Lower lobe of right lung (tissue), 2 donors: ENCODE data around the gene TMEM139. TPM values are rescaled to one million over a fixed set of nuclear protein-coding genes. Genes with fewer than 3 reads are reported as not detected.
A peak's percentile ranks its signal among the peaks of the same experiment; 100 is the strongest.
"Not testable (repeated sequence)": the region's sequence is repeated elsewhere in the genome, so short reads cannot be mapped to it uniquely, and the experiment has no call there.

Source experiments
- ATAC-seq, 2 donors: fragments of 200-7000 bp; cut with Tn5 transposase; one replicate each; pipeline ENCODE4 v1.9.1; 2020 to 2022; ENCODE audit warnings: mild to moderate bottlenecking in 2 of 2, moderate library complexity in 2 of 2
- DNase-seq: peaks from one replicate; pipeline ENCODE4 v3.0.0-alpha.2; 2020
- H3K27ac ChIP-seq: fragments of 200-600 bp; one replicate; pipeline ENCODE4 v1.8.0; 2022
- H3K27me3 ChIP-seq: fragments of 200-600 bp; one replicate; pipeline ENCODE4 v1.8.0; 2022; ENCODE audit warnings: low read depth
- H3K36me3 ChIP-seq: fragments of 200-600 bp; one replicate; pipeline ENCODE4 v1.8.0; 2022; ENCODE audit warnings: mild to moderate bottlenecking
- H3K4me1 ChIP-seq: fragments of 200-600 bp; one replicate; pipeline ENCODE4 v1.8.0; 2022
- H3K4me3 ChIP-seq: fragments of 200-600 bp; one replicate; pipeline ENCODE4 v1.8.0; 2022; ENCODE audit warnings: mild to moderate bottlenecking
- H3K9me3 ChIP-seq: fragments of 200-600 bp; one replicate; pipeline ENCODE4 v1.8.0; 2022
- intact Hi-C: fragments of 100-400 bp; cut with DNase I; formaldehyde crosslinking; loops from one replicate; pipeline ENCODE4 v1.11.0; 2022
- total RNA-seq: library from RNA; stranded (reverse); fragmentation: NEBNext Ultra II Directional; extraction: Animal tissue kit (Norgen Biotek cat#: 25700); gene quantifications from one replicate; pipeline ENCODE4 v1.2.1, GENCODE V29; 2021
- TF ChIP-seq, protein P1 (sequence below): fragments of 200-600 bp; IDR thresholded peaks from one replicate; pipeline ENCODE4 v1.8.0; 2022; ENCODE audit warnings: antibody characterized with exemption, mild to moderate bottlenecking
- donor health status: DM: no; HTN: yes; CAD: no; lungs with severe emphysema.

TMEM139 gene
- total RNA-seq, 1 donor from 2014 or later: 25.9 TPM

DNA sequence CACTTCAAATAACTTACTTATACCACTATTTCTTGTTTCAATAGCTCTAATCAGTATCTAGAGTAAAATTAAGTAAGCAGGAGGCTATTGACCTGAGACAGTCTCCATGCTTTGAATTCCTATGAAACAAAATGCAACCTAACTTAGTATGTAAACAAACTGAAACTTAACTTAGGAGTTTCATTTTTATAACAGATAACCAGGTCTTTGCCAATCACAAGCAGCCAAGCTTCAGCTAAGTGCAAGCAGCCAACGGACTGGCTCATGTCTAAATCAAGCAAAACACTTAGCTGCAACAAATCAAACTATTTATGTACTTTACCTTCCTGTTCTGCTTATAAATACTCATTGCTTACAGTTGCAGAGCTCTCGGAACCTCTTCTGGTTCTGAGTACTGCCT is 25.9 kb upstream of the TMEM139 start:
- Histone ChIP-seq H3K4me3 (no peak overlapping the region), H3K36me3 (no peaks in the 10 kb centered on the region), H3K27me3 (no peaks in the 10 kb centered on the region), H3K9me3 (no peaks in the 10 kb centered on the region), H3K4me1 (peaks cover 18% of the 10 kb centered on the region), H3K27ac (peak overlapping the region; percentile 27)
- TF ChIP-seq, protein P1, sequence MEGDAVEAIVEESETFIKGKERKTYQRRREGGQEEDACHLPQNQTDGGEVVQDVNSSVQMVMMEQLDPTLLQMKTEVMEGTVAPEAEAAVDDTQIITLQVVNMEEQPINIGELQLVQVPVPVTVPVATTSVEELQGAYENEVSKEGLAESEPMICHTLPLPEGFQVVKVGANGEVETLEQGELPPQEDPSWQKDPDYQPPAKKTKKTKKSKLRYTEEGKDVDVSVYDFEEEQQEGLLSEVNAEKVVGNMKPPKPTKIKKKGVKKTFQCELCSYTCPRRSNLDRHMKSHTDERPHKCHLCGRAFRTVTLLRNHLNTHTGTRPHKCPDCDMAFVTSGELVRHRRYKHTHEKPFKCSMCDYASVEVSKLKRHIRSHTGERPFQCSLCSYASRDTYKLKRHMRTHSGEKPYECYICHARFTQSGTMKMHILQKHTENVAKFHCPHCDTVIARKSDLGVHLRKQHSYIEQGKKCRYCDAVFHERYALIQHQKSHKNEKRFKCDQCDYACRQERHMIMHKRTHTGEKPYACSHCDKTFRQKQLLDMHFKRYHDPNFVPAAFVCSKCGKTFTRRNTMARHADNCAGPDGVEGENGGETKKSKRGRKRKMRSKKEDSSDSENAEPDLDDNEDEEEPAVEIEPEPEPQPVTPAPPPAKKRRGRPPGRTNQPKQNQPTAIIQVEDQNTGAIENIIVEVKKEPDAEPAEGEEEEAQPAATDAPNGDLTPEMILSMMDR: no peak
- intact Hi-C loops: no loop called here
- DNase-seq (no peak), ATAC-seq (peak; percentile 47 to 72)

DNA sequence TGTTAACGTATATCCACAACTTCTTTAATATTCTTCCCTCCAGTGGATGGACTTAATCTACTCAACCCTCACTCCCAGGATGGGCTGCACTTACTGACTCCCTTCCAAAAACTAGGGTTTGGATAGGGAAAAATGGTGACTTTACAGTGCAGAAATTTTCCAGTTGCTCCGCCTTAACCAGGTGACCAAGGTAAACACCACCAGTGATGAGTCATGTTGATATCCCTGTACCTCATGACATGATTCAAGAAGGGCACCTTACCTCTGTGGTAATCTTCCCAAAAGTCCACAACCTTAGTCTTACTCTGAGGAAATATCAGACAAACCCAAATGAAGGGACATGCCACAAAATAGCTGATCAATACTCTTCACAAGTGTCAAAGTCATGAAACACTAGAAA is 25.0 kb upstream of the TMEM139 start:
- no peaks in the 10 kb centered on the region for H3K9me3 ChIP-seq
- ATAC-seq (no peak), DNase-seq (no peak)
- TF ChIP-seq, protein P1: no peak
- H3K4me1 ChIP-seq: peaks cover 26% of the 10 kb centered on the region
- H3K4me3 ChIP-seq: no peak overlapping the region
- no peaks in the 10 kb centered on the region for H3K36me3 ChIP-seq
- H3K27ac ChIP-seq: no peak overlapping the region
- intact Hi-C loops: no loop called here
- no peaks in the 10 kb centered on the region for H3K27me3 ChIP-seq

DNA sequence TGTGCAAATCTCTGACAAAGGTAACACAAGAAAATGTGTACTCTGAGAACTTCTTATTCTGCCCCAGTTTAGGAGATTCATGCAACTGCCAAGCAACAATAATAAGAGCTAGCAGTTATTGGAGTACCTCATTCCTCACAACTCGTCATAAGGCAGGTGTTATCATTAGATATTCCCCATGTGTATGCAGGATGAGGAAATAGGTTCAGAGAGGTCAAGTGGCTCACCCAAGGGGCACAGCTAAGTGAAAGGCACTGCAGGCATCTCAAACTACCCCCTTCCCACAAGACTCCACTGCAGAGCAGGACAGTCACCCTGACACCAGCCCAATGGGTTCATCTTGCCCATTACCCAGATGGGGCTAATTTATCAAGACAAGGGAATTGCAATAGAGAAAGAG is 22.9 kb upstream of the TMEM139 start:
- no peaks in the 10 kb centered on the region for H3K27me3 ChIP-seq

DNA sequence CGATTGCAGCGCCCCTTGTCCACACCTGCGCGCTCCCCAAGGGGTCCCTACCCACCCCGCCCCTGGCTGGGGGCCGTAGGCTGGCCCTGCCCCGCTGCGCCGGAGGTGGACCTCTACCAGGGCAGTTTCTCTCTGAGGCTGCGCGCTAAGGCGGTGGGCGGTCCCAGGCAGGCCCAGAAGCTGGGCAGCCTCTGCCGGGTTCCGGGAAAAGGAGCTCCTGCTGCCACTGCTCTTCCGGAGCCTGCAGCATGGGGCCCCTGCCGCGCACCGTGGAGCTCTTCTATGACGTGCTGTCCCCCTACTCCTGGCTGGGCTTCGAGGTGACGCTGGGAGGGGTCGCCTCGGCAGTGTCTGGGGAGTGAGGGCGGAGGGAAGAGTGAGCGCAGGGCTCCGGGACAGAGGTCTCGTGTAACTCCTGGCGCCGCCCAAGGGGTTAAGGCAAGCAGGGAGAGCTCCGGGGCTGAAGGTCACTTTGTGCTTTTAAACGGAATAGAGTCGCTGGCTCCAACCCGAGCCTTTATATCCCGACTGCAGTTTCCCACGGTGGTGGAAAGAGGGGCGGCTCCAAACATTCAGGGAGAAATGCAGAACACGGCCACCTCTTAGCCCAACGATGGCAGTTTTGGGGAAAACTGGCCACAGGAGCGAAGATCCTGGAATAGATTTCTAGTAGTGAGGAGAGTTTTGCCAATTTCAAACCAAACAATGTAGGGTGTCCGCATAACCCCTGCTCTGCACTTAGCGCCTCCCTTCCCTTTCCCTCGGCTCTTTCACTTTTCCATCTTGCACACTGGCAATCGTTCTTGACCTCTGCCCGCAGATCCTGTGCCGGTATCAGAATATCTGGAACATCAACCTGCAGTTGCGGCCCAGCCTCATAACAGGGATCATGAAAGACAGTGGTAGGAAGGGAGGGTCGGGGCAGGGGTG is 21.2 kb upstream of the TMEM139 start, which contains the start of gene GSTK1:
Gene GSTK1 (plus strand): TSS at position 176 of the 930 bp plus-strand sequence. CDS start 73 bp downstream, at position 249.
- H3K27me3 ChIP-seq: no peaks in the 10 kb centered on the region
- H3K36me3 ChIP-seq: peaks cover 26% of the 10 kb centered on the region
- peak within 1 kb of the TSS; percentile 91 for H3K27ac ChIP-seq
- peaks cover 37% of the 10 kb centered on the region for H3K4me1 ChIP-seq
- TF ChIP-seq, protein P1: no peak
- ATAC-seq: peak; percentile 97 to 98
- peak; percentile 91 for DNase-seq
- no peaks in the 10 kb centered on the region for H3K9me3 ChIP-seq
- H3K4me3 ChIP-seq: peak within 1 kb of the TSS; percentile 89
- intact Hi-C loops: no loop called here

More for the DNA sequence above, 22.9 kb upstream of the TMEM139 start:
- Histone ChIP-seq H3K4me3 (no peak overlapping the region), H3K4me1 (peaks cover 41% of the 10 kb centered on the region), H3K9me3 (no peaks in the 10 kb centered on the region), H3K36me3 (peaks cover 9% of the 10 kb centered on the region), H3K27ac (no peak overlapping the region)
- ATAC-seq (no peak), DNase-seq (no peak)
- intact Hi-C loops: no loop called here
- TF ChIP-seq, protein P1: no peak

DNA sequence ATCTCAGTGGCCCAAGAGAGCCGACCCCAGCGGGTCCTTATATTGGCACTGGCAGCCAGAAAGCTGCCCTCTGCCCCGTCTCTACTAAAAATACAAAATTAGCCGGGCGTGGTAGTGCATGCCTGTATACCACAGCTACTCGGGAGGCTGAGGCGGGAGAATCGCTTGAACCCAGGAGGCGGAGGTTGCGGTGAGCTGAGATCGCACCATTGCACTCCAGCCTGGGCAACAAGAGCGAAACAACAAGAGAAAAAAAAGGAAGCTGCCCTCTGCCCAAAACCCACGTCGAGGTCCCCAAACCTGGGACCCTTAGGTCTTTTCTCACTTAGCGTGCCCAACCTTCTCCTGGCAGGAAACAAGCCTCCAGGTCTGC is 20.6 kb upstream of the TMEM139 start:
- Histone ChIP-seq H3K4me3 (peak overlapping the region; percentile 89), H3K36me3 (peaks cover 32% of the 10 kb centered on the region), H3K4me1 (peaks cover 31% of the 10 kb centered on the region), H3K27ac (peak overlapping the region; percentile 91)
- ATAC-seq, H3K9me3 ChIP-seq, H3K27me3 ChIP-seq, intact Hi-C loops, DNase-seq: not testable (repeated sequence)

DNA sequence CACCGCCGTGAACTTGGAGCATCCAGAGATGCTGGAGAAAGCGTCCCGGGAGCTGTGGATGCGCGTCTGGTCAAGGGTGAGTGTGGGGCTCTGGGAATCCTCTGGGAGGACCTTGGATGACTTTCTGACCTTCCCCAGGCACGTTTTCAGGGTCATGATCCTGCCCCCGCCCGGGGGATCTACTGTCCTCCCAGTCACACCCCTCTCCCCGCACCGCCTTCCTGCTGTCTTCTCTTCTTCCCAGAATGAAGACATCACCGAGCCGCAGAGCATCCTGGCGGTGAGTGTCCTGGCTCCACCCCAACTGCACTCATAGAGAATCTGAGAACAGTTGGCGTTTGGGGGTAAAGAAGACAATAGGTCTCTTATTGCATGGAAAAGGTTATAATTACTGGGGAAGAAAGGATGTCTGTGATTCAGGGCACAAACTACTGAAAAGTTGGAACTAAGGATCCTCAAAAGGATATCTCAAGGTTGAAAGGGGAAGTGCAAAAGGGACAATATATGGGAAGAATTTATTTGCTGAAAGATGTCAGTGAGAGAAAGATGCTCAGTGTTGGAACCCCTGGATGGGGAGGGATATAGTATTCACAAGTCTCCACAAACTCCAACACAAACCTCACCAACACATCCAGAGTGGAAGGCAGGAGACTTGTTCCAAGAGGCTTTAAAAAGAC is 19.6 kb upstream of the TMEM139 start:
- peaks cover 28% of the 10 kb centered on the region for H3K4me1 ChIP-seq
- no peaks in the 10 kb centered on the region for H3K27me3 ChIP-seq
- H3K4me3 ChIP-seq: peak overlapping the region; percentile 89
- TF ChIP-seq, protein P1: no peak
- no peak for ATAC-seq
- H3K9me3 ChIP-seq: no peaks in the 10 kb centered on the region
- intact Hi-C loops: no loop called here
- H3K27ac ChIP-seq: no peak overlapping the region
- DNase-seq: no peak
- peaks cover 42% of the 10 kb centered on the region for H3K36me3 ChIP-seq
